Fibroblast of the aortic adventitia (primary cell): Measurements from ENCODE around the gene RABGAP1L. TPM values are rescaled to one million over a fixed set of nuclear protein-coding genes. Genes with fewer than 3 reads are reported as not detected.

Experiments
- DNase-seq: peaks from one replicate; pipeline ENCODE4 v3.0.0-alpha.2; 2010; ENCODE audit warnings: low read depth
- H3K4me3 ChIP-seq: 2 replicates; pipeline ENCODE4 v1.5.1; 2011; ENCODE audit warnings: low read depth, mild to moderate bottlenecking, control low read depth, low read length, moderate library complexity
- CTCF ChIP-seq: IDR thresholded peaks from 2 replicates; pipeline ENCODE4 v1.5.1; 2011; ENCODE audit warnings: mild to moderate bottlenecking, low read length, control low read depth, inconsistent platforms; ENCODE audit not compliant: insufficient read depth
- total RNA-seq: library from RNA; depleted of rRNA; stranded (reverse); fragments of >200 nt; gene quantifications from 2 replicates; pipeline ENCODE4 v1.2.3, GENCODE V29; 2012; ENCODE audit warnings: low replicate concordance

RABGAP1L gene
- total RNA-seq, 1 donor, result 39.9 TPM

GRCh38 chr1:174273776-174274175 lies 114.5 kb downstream of the RABGAP1L start:
- no peak for DNase-seq
- no peak overlapping the region for H3K4me3 ChIP-seq
- no peak for TF ChIP-seq CTCF

- no peak for TF ChIP-seq CTCF
- H3K4me3 ChIP-seq, result no peak overlapping the region
- DNase-seq, result no peak
Observed at GRCh38 chr1:174274452-174274851, 115.1 kb downstream of the RABGAP1L start.

GRCh38 chr1:174274884-174275283 lies 115.6 kb downstream of the RABGAP1L start:
- no peak for TF ChIP-seq CTCF
- no peak overlapping the region for H3K4me3 ChIP-seq
- DNase-seq, result no peak

DNA sequence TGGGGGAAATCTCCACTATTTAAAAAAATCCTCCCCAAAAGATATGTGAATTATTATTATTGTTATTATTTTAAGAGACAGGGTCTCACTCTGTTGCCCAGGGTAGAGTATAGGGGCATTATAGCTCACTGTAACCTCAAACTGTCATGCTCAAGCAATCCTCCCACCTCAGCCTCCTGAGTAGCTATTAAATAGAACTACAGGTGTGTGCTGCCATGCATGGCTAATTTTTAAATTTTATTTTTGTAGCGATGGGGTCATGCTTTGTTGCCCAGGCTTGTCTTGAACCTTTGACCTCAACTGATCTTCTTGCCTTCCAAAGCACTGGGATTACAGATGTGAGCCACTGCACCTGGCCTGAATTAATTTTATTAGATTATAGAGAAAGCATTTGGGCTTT lies 116.8 kb downstream of the RABGAP1L start:
- no peak for TF ChIP-seq CTCF
- H3K4me3 ChIP-seq, result no peak overlapping the region
- no peak for DNase-seq

- TF ChIP-seq CTCF, result no peak
- no peak overlapping the region for H3K4me3 ChIP-seq
- DNase-seq, result no peak
Observed at GRCh38 chr1:174284052-174284451, 124.7 kb downstream of the RABGAP1L start.

DNA sequence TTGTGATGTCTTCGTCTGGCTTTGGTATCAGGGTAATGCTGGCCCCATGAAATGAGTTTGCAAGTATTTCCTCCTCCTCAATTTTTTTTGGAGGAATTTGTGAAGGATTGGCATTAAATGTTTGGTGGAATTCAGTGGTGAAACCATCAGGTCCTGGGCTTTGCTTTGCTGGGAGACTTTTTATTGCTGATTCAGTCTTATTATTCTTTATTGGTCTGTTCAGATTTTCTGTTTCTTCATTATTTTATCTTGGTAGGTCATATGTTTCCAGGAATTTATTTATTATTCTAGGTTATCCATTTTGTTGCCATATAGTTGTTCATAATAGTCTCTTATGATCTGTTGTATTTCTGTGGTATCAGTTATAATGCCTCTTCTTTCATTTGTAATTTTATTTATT lies 126.7 kb downstream of the RABGAP1L start:
- TF ChIP-seq CTCF, result no peak
- DNase-seq, result no peak
- H3K4me3 ChIP-seq, result no peak overlapping the region

DNA sequence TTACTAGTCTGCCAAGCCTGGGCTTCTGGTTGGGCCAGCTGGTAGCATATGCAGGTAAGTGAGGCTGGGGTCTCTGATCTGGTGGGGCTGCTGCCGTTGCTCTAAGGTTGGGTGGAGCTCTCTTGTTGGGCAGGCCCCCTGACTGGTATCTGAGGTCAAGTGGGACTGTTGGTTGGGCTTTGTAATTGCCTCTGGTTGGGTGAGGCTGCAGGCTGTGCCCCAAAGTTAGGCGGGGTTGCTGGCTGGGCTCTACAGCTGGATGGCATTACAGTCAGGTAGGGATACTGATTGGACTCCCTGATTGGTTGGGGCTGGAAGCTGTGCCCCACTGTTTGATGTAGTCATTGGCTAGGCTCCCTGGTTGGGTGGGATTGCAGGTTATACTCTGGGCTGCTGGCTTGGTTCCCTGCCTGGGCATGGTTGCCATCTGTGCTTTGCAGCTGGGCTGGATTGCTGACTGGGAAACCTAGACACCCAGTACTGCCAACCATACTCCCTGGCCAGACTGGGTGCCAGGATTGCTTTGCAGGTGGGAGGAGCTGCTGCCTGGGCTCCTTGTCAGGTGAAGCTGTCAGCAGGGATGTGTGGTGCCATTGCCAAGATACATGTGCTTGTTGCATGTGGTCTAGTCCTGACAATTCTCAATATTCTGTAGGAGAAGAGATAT lies 130.5 kb downstream of the RABGAP1L start:
- no peak overlapping the region for H3K4me3 ChIP-seq
- no peak for TF ChIP-seq CTCF
- no peak for DNase-seq
